GM23338 (cell line): ENCODE results near the gene FCN1.

ENCODE experiments used
- CREB1 ChIP-seq: fragments of 250-450 bp; sonication (Bioruptor Pico); IDR thresholded peaks from 2 replicates; pipeline ENCODE4 v1.5.0; 2020; ENCODE audit warnings: low read depth, mild to moderate bottlenecking, moderate library complexity
- CTCF ChIP-seq, 2 experiments: fragments of 200-600 bp in 1 of 2; sonication (generic) in 1 of 2; conservative IDR thresholded peaks; 2 replicates each; pipeline versions ENCODE4 v1.5.1 to v1.6.1; 2016 to 2017; ENCODE audit warnings: antibody characterized with exemption in 2 of 2, low read depth in 2 of 2, mild to moderate bottlenecking in 2 of 2, moderate library complexity in 1 of 2
- ETS1 ChIP-seq: IDR thresholded peaks from 2 replicates; pipeline ENCODE4 v1.6.1; 2016; ENCODE audit warnings: antibody characterized with exemption
- EZH2 ChIP-seq: fragments of 200-600 bp; sonication (generic); IDR thresholded peaks from one replicate; pipeline ENCODE4 v1.8.0; 2017; ENCODE audit warnings: antibody characterized with exemption, mild to moderate bottlenecking, low read depth; ENCODE audit not compliant: unreplicated experiment
- EZH2phosphoT487 ChIP-seq: fragments of 200-600 bp; sonication (generic); IDR thresholded peaks from one replicate; pipeline ENCODE4 v1.8.1; 2018; ENCODE audit warnings: antibody characterized with exemption; ENCODE audit not compliant: unreplicated experiment
- JUNB ChIP-seq: IDR thresholded peaks from one replicate; pipeline ENCODE4 v1.6.1; 2016; ENCODE audit warnings: antibody characterized with exemption; ENCODE audit not compliant: unreplicated experiment
- NANOG ChIP-seq: IDR thresholded peaks from 2 replicates; pipeline ENCODE4 v1.6.1; 2016; ENCODE audit warnings: antibody characterized with exemption, borderline replicate concordance
- POLR2AphosphoS5 ChIP-seq: IDR thresholded peaks from 2 replicates; pipeline ENCODE4 v1.6.1; 2016; ENCODE audit warnings: antibody characterized with exemption, low read depth
- STAT1 ChIP-seq: IDR thresholded peaks from one replicate; pipeline ENCODE4 v1.6.1; 2016; ENCODE audit warnings: antibody characterized with exemption; ENCODE audit not compliant: unreplicated experiment
- ZNF114 ChIP-seq: fragments of 250-450 bp; sonication (Bioruptor Pico); IDR thresholded peaks from 2 replicates; pipeline ENCODE4 v1.5.0; 2020; ENCODE audit warnings: mild to moderate bottlenecking, moderate library complexity
- ZNF331 ChIP-seq: fragments of 250-450 bp; sonication (Bioruptor Pico); IDR thresholded peaks from 2 replicates; pipeline ENCODE4 v1.5.0; 2020; ENCODE audit warnings: low read depth, mild to moderate bottlenecking, moderate library complexity
- TF ChIP-seq, protein P1 (sequence below): IDR thresholded peaks from one replicate; pipeline ENCODE4 v1.6.1; 2018; ENCODE audit warnings: antibody characterized with exemption; ENCODE audit not compliant: unreplicated experiment

GRCh38 chr9:134892221-134892620 lies 25.5 kb downstream of the FCN1 start:
- TF ChIP-seq CTCF (conservative IDR thresholded peaks at IDR 0.05; ENCODE audit: low read depth in 2 of 2) (no peak), POLR2AphosphoS5 (no peak), EZH2 (no peak), ZNF114 (no peak), EZH2phosphoT487 (no peak), JUNB (no peak), CREB1 (no peak), NANOG (no peak), ZNF331 (CRISPR knock-in tag) (no peak), ETS1 (no peak), STAT1 (no peak)
- TF ChIP-seq, protein P1, sequence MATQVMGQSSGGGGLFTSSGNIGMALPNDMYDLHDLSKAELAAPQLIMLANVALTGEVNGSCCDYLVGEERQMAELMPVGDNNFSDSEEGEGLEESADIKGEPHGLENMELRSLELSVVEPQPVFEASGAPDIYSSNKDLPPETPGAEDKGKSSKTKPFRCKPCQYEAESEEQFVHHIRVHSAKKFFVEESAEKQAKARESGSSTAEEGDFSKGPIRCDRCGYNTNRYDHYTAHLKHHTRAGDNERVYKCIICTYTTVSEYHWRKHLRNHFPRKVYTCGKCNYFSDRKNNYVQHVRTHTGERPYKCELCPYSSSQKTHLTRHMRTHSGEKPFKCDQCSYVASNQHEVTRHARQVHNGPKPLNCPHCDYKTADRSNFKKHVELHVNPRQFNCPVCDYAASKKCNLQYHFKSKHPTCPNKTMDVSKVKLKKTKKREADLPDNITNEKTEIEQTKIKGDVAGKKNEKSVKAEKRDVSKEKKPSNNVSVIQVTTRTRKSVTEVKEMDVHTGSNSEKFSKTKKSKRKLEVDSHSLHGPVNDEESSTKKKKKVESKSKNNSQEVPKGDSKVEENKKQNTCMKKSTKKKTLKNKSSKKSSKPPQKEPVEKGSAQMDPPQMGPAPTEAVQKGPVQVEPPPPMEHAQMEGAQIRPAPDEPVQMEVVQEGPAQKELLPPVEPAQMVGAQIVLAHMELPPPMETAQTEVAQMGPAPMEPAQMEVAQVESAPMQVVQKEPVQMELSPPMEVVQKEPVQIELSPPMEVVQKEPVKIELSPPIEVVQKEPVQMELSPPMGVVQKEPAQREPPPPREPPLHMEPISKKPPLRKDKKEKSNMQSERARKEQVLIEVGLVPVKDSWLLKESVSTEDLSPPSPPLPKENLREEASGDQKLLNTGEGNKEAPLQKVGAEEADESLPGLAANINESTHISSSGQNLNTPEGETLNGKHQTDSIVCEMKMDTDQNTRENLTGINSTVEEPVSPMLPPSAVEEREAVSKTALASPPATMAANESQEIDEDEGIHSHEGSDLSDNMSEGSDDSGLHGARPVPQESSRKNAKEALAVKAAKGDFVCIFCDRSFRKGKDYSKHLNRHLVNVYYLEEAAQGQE, result no peak
